Bronchial epithelial cell (primary cell): ENCODE measurements around the gene COMMD1. TPM values are rescaled to one million over a fixed set of nuclear protein-coding genes. Genes with fewer than 3 reads are reported as not detected.
A peak's percentile ranks its signal among the peaks of the same experiment; 100 is the strongest.

ENCODE experiments used
- DNase-seq: peaks from one replicate; pipeline ENCODE4 v3.0.0-alpha.2; 2010; ENCODE audit warnings: low read depth
- FAIRE-seq: peaks from 2 replicates; lab custom pipeline; 2011; peaks lifted over from hg19 to GRCh38; lab: Jason Lieb, UNC
- H3K27me3 ChIP-seq: 2 replicates; pipeline ENCODE4 v1.5.1; 2011; ENCODE audit warnings: low read length; ENCODE audit not compliant: control insufficient read depth, insufficient read depth
- H3K36me3 ChIP-seq: 2 replicates; pipeline ENCODE4 v1.5.1; 2011; ENCODE audit warnings: low read length; ENCODE audit not compliant: control insufficient read depth, insufficient read depth
- H3K4me3 ChIP-seq: 2 replicates; pipeline ENCODE4 v1.5.1; 2011; ENCODE audit warnings: mild to moderate bottlenecking, low read depth, low read length, control low read depth
- total RNA-seq: library from RNA; depleted of rRNA; stranded (reverse); fragments of >200 nt; gene quantifications from 2 replicates; pipeline ENCODE4 v1.2.1, GENCODE V29; 2014
- TF ChIP-seq, protein P1 (sequence below): IDR thresholded peaks from 2 replicates; pipeline ENCODE4 v1.5.1; 2011; ENCODE audit warnings: mild to moderate bottlenecking, moderate library complexity, low read length, control low read depth, inconsistent platforms; ENCODE audit not compliant: insufficient read depth, severe bottlenecking

COMMD1 gene
- total RNA-seq, 1 donor from 2014 or later, result 30.5 TPM

DNA sequence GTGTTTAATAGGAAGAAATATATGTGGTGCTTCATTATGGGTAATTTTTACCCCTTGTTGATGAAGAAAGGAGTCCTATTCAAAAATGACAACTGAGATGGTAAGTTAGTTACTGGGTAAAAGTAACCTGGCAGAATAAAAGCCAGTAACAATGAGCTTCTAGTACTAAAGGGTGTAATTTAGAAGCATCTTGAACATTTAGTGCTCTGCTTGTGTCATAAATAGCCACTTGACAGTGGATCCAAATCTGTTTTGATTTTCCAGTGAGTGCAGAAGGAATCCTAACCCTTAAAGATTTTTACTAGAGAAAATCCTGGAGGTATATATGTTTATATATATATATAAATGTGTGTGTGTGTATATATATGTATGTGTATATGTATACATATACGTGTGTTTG, 15.1 kb downstream of the COMMD1 start:
- no peak for FAIRE-seq
- TF ChIP-seq, protein P1, sequence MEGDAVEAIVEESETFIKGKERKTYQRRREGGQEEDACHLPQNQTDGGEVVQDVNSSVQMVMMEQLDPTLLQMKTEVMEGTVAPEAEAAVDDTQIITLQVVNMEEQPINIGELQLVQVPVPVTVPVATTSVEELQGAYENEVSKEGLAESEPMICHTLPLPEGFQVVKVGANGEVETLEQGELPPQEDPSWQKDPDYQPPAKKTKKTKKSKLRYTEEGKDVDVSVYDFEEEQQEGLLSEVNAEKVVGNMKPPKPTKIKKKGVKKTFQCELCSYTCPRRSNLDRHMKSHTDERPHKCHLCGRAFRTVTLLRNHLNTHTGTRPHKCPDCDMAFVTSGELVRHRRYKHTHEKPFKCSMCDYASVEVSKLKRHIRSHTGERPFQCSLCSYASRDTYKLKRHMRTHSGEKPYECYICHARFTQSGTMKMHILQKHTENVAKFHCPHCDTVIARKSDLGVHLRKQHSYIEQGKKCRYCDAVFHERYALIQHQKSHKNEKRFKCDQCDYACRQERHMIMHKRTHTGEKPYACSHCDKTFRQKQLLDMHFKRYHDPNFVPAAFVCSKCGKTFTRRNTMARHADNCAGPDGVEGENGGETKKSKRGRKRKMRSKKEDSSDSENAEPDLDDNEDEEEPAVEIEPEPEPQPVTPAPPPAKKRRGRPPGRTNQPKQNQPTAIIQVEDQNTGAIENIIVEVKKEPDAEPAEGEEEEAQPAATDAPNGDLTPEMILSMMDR, result no peak
- Histone ChIP-seq H3K36me3 (peaks cover 2% of the 10 kb centered on the region), H3K4me3 (no peak overlapping the region), H3K27me3 (no peaks in the 10 kb centered on the region)
- no peak for DNase-seq

DNA sequence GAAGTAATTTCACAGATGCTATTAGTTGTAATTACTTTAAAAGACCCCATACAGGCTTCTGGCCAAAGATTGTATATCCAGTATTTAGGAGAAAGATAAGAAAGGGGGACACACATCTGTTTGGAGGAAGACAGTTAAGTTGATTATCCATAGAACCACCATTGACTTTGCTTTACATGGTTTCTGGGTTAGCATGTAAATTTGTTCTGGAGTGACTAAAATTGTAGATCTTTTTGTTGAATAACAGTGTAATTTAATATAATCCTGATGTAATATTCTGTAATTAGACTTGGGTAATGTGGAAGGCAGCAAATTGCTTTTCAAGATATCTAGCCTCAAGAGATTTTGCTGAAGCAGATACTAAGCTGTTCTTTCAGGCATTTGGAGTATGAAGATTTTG, 17.2 kb downstream of the COMMD1 start:
- H3K27me3 ChIP-seq, result no peaks in the 10 kb centered on the region
- FAIRE-seq, result no peak

DNA sequence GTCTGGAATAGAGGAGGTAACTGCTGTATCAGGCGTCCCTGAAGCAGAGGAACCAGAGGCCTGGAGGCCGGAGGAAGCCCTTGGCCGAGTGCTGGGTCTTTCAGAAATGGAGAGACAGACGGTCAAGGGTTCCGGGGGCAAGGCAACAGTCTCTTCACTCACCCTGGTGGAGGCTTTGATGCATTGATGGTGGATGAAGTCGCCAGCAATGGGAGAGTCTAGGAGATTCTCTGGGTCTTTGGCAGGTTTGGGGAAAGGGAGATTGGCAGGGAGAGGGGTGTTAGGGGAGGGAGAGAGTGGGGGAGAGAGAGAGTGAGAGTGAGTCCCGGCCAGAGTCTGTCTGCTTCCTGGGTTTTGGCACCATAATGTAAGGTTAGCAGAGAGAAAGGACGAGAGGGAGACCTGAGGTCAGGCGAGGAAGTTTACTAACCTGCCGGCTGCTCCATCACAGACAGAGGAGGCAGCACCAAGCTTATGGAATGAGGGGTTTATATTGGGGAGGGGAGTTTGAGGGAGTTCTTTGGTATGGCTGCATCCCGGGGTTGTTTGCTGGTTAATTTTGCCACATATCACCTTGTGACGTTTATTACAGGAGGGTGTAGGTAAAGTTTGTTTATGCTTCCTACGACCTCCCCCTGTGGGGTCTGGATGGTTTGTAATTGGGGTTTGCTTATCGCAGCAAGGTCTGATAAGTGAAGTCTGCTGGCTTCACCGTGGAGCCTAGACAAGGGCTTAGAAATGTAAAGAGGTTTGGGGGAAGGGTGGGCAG, 19.6 kb downstream of the COMMD1 start:
- TF ChIP-seq, protein P1, result no peak
- H3K36me3 ChIP-seq, result no peaks in the 10 kb centered on the region
- DNase-seq (no peak), FAIRE-seq (no peak)
- no peak overlapping the region for H3K4me3 ChIP-seq
- H3K27me3 ChIP-seq, result no peaks in the 10 kb centered on the region

More for the DNA sequence above, 17.2 kb downstream of the COMMD1 start:
- TF ChIP-seq, protein P1, result no peak
- Histone ChIP-seq H3K4me3 (no peak overlapping the region), H3K36me3 (peaks cover 2% of the 10 kb centered on the region)
- no peak for DNase-seq

DNA sequence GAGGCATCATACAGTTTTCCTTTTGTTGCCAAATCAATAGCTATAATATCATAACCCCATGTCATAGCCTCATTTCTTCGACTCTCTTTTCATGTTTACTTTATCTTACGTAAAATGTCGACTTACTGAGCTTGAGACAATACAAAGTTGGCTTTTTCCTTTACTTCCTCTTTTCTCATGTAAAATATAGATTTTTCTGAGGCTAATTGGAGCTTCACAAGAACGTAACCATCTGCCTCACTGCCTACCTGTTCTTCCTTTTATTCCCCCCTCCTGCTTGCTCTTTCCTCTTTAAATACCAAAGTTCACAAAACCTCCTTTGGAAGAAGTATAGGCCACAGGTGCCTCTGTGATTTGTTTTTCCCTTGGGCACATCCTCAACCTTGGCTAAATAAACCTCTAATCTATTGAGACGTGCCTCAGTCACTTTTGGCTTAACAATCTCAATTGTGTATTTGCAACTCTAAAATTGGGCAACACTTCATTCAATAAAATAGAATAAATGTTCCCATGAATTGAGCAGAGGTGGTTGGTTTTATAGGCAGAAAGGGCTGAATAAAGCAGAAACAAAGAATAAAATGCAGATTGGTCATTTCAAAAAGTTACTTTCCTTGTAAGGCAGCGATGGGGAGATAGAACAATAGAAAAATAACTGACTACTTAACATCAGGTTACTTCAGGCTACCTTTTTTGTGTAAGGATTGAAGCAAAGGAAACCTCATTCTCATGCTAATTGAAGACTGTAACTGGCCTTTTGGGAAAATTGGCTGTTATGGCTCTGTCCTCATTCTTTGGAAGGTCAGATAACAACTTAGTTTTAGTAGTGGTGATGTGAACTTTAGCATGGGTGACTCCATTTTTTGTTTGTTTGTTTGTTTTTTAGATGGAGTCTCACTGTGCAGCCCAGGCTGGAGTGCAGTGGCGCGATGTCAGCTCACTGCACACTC, 21.3 kb downstream of the COMMD1 start:
- no peak for DNase-seq
- H3K27me3 ChIP-seq, result no peaks in the 10 kb centered on the region
- no peak overlapping the region for H3K4me3 ChIP-seq
- TF ChIP-seq, protein P1, result no peak
- H3K36me3 ChIP-seq, result no peaks in the 10 kb centered on the region
- no peak for FAIRE-seq

DNA sequence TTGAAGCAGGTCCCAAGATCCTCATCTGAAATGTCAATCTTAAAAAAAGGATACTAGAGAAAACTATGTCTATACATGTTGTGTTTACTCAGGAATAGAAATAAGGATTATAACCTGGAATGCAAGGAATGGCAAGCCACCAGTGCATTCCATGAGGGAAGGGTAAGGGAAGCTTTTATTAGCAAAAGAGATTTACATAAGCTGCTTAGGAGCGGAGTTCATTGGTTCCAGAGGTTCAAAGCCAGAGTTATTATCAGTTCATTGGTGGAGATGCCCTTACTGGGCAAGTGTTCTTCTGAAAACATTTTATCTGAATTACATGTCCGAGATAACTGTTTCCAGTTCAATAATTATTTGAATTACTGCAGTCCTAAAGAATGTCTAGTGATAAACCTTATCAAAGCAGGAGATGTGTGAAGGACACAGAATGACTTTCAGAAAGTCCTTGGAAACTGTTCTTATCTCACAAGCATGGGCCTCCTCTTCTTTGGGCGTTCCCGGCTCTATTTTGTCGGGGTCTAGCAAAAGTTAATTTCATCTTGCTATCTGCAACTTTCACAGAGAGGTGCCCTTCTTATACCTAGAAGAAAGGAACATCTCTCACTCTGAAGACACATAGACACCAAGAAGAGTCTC, 23.5 kb downstream of the COMMD1 start:
- TF ChIP-seq, protein P1, result no peak
- peak; percentile 24 for DNase-seq
- no peak overlapping the region for H3K4me3 ChIP-seq
- no peaks in the 10 kb centered on the region for H3K36me3 ChIP-seq
- no peaks in the 10 kb centered on the region for H3K27me3 ChIP-seq
- FAIRE-seq, result no peak
